DOHH2 (cell line): ENCODE measurements around the gene HIC1.

Experiments used
- EZH2phosphoT487 ChIP-seq: fragments of 200-600 bp; sonication (generic); IDR thresholded peaks from 2 replicates; pipeline ENCODE4 v1.6.1; 2017; ENCODE audit warnings: borderline replicate concordance, mild to moderate bottlenecking, antibody characterized with exemption, low read length, moderate library complexity, mixed read lengths
- TF ChIP-seq, protein P1 (sequence below): fragments of 200-600 bp; sonication (generic); IDR thresholded peaks from one replicate; pipeline ENCODE4 v1.5.1; 2014; ENCODE audit warnings: antibody characterized with exemption, mild to moderate bottlenecking, low read depth, low read length; ENCODE audit not compliant: poor library complexity, severe bottlenecking

DNA sequence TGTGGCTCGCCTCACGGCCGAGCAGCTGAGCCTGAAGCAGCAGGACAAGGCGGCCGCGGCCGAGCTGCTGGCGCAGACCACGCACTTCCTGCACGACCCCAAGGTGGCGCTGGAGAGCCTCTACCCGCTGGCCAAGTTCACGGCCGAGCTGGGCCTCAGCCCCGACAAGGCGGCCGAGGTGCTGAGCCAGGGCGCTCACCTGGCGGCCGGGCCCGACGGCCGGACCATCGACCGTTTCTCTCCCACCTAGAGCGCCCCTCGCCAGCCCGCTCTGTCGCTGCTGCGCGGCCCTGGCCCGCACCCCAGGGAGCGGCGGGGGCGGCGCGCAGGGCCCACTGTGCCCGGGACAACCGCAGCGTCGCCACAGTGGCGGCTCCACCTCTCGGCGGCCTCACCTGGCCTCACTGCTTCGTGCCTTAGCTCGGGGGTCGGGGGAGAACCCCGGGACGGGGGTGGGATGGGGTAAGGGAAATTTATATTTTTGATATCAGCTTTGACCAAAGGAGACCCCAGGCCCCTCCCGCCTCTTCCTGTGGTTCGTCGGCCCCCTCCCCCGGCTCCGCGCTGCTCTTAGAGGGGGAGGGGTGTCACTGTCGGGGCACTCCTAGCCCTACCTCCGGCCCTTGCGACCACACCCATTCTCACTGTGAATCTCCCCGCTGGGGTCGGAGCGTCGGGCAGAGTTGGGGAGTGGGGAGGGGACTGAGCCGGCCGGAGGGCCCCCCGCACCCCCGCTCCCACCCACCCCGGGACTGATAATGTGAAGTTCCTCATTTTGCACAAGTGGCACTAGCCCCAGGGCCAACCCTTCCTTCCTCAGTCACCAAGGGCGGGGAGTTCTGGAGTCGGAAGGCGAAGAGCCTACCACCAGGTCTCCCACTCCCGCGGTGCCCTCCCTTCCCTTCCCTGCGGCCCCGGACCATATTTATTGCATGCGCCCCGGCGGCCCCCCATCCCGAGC, 4.0 kb downstream of the HIC1 start:
- TF ChIP-seq, protein P1, sequence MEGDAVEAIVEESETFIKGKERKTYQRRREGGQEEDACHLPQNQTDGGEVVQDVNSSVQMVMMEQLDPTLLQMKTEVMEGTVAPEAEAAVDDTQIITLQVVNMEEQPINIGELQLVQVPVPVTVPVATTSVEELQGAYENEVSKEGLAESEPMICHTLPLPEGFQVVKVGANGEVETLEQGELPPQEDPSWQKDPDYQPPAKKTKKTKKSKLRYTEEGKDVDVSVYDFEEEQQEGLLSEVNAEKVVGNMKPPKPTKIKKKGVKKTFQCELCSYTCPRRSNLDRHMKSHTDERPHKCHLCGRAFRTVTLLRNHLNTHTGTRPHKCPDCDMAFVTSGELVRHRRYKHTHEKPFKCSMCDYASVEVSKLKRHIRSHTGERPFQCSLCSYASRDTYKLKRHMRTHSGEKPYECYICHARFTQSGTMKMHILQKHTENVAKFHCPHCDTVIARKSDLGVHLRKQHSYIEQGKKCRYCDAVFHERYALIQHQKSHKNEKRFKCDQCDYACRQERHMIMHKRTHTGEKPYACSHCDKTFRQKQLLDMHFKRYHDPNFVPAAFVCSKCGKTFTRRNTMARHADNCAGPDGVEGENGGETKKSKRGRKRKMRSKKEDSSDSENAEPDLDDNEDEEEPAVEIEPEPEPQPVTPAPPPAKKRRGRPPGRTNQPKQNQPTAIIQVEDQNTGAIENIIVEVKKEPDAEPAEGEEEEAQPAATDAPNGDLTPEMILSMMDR: peak; percentile 82
- TF ChIP-seq EZH2phosphoT487: no peak
